A549 (cell line): Measurements from ENCODE around the gene ANO3. TPM values are rescaled to one million over a fixed set of nuclear protein-coding genes. Genes with fewer than 3 reads are reported as not detected.

ENCODE experiments used
- ZNF302 ChIP-seq: fragments of 250-450 bp; sonication (Bioruptor Pico); IDR thresholded peaks from 2 replicates; pipeline ENCODE4 v1.9.0; 2021; ENCODE audit warnings: inconsistent platforms, mild to moderate bottlenecking, moderate library complexity
- polyA plus RNA-seq, 4 experiments: library from polyadenylated mRNA; depleted of rRNA in 3 of 4; stranded (reverse); fragments of >200 nt; fragmentation: RNase III in 1 of 4; extraction: RNeasy Plus Mini Kit Qiagen cat#74134 plus additional on column Dnase treatment in 1 of 4; gene quantifications; 2 replicates in 3 of 4; 3 replicates in 1 of 4; pipeline ENCODE4 v1.2.3, GENCODE V29; 2011 to 2017

The ANO3 gene
- polyA plus RNA-seq, 2 of the 4 experiments (the other 2 are of a cell fraction) = not detected

DNA sequence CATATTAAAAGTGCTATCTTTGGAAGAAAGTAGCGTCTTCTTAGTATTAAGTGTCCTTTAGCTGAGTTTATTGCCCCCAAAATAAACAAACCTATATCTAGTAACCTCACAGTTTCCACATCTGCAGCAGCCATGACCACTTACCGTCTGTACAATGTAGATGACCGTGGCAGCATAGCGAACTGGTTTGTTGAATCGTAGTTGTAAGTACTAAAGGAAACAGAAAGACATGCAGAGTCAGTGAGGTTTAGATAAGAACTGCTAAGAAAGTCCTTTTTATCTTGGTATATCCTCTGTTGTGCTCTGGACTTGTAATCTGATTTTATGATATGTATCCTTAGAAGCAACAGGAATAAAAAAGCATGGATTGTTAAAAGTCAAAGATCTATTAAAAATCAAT lies 380.6 kb downstream of the ANO3 start (continued):
- TF ChIP-seq ZNF302 (CRISPR knock-in tag) = no peak

Other genes with a start within 250 kb of the ANO3 start
- gene MUC15, start 240.1 kb downstream of the ANO3 start, polyA plus RNA-seq (2011; rRNA removed) = not detected in 2 replicates
- gene MUC15, start 240.1 kb downstream of the ANO3 start, polyA plus RNA-seq (2017; fragmentation: RNase III; extraction: RNeasy Plus Mini Kit Qiagen cat#74134 plus additional on column Dnase treatment) = not detected in 3 replicates